ENCODE measurements around the gene CCDC183.

DNA sequence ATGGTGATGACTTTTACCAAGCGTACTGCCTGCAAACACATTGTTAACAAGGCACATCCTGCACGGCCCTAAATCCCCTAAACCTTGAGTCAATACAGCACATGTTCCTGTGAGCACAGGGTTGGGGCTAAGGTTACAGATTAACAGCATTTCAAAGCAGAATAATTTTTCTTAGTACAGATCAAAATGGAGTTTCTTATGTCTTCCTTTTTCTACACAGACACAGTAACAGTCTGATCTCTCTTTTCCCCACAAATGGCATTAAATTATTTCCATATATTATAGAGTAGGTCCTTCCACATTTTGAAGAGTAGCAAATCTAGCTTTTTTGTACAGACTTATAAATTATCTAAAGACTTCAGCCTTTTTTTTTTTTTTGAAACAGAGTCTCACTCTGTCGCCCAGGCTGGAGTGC lies 6.6 kb upstream of the CCDC183 start:
- TF ChIP-seq, protein P1, sequence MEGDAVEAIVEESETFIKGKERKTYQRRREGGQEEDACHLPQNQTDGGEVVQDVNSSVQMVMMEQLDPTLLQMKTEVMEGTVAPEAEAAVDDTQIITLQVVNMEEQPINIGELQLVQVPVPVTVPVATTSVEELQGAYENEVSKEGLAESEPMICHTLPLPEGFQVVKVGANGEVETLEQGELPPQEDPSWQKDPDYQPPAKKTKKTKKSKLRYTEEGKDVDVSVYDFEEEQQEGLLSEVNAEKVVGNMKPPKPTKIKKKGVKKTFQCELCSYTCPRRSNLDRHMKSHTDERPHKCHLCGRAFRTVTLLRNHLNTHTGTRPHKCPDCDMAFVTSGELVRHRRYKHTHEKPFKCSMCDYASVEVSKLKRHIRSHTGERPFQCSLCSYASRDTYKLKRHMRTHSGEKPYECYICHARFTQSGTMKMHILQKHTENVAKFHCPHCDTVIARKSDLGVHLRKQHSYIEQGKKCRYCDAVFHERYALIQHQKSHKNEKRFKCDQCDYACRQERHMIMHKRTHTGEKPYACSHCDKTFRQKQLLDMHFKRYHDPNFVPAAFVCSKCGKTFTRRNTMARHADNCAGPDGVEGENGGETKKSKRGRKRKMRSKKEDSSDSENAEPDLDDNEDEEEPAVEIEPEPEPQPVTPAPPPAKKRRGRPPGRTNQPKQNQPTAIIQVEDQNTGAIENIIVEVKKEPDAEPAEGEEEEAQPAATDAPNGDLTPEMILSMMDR (IDR thresholded peaks at IDR 0.05), result no peak
- TF ChIP-seq POLR2A (IDR thresholded peaks at IDR 0.05), result no peak
- no peak for TF ChIP-seq EP300 (IDR thresholded peaks at IDR 0.05)
- TF ChIP-seq POLR2AphosphoS5 (IDR thresholded peaks at IDR 0.05), result no peak

Measured in sigmoid colon (tissue), 4 donors.